GM12878 (cell line): ENCODE measurements around the gene GPC6. TPM values are rescaled to one million over a fixed set of nuclear protein-coding genes. Genes with fewer than 3 reads are reported as not detected.

Source experiments
- ATAC-seq: fragments of 200-7000 bp; cut with Tn5 transposase; 3 replicates; pipeline ENCODE4 v1.9.1; 2020; ENCODE audit warnings: mild to moderate bottlenecking, moderate library complexity
- BruUV-seq: library from RNA; stranded (reverse); fragments of 400-500 nt; replicated peaks from 2 replicates; lab custom pipeline; 2021; lab: Mats Ljungman, UMichigan
- CTCF ChIA-PET: fragments of 300-600 bp; sonication (Branson Sonifier 250); formaldehyde crosslinking; extraction: SDS; loops from one replicate; lab custom pipeline; 2021; ENCODE audit warnings: inconsistent platforms; lab: Yijun Ruan, JAX
- POLR2A ChIA-PET: fragments of 350-600 bp; formaldehyde crosslinking; extraction: SDS; loops from one replicate; lab custom pipeline; 2021; ENCODE audit warnings: inconsistent platforms; lab: Charles Lee
- RAD21 ChIA-PET: fragments of 300-600 bp; sonication (Branson Sonifier 250); formaldehyde crosslinking; loops from one replicate; lab custom pipeline; 2023; ENCODE audit warnings: antibody characterized with exemption; ENCODE audit not compliant: unreplicated experiment; lab: Charles Lee
- SMC1A ChIA-PET: fragments of 300-600 bp; sonication (Branson Sonifier 250); formaldehyde crosslinking; loops from one replicate; lab custom pipeline; 2023; ENCODE audit not compliant: unreplicated experiment, uncharacterized antibody; lab: Charles Lee
- DNase-seq: peaks from one replicate; pipeline ENCODE4 v3.0.0-alpha.2; 2011; ENCODE audit warnings: low read depth, low spot score
- FAIRE-seq: peaks from 3 replicates; lab custom pipeline; 2011; peaks lifted over from hg19 to GRCh38; lab: Jason Lieb, UNC
- H2AFZ ChIP-seq: 2 replicates; pipeline ENCODE4 v1.6.0; 2011; ENCODE audit warnings: low read depth, low read length, control low read depth; ENCODE audit not compliant: control insufficient read depth
- H3K27ac ChIP-seq: 2 replicates; pipeline ENCODE4 v1.5.1; 2011; ENCODE audit warnings: control low read depth; ENCODE audit not compliant: control insufficient read depth, insufficient read depth
- H3K27me3 ChIP-seq, 2 experiments: replicated peaks in 1 of 2; 2 replicates each; pipeline versions ENCODE4 v1.6.0 to v1.6.1; 2011; ENCODE audit warnings: low read length in 1 of 2; ENCODE audit not compliant: control insufficient read depth in 2 of 2, insufficient read depth in 2 of 2
- H3K36me3 ChIP-seq, 2 experiments: 2 replicates each; pipeline ENCODE4 v1.5.1; 2011; ENCODE audit warnings: low read length in 1 of 2; ENCODE audit not compliant: control insufficient read depth in 2 of 2, insufficient read depth in 2 of 2
- H3K4me1 ChIP-seq: 2 replicates; pipeline ENCODE4 v1.6.1; 2011; ENCODE audit warnings: mild to moderate bottlenecking, low read length, moderate library complexity, mixed read lengths; ENCODE audit not compliant: control insufficient read depth, insufficient read depth
- H3K4me2 ChIP-seq: 2 replicates; pipeline ENCODE4 v1.6.0; 2011; ENCODE audit warnings: control low read depth; ENCODE audit not compliant: control insufficient read depth, insufficient read depth
- H3K4me3 ChIP-seq: fragments of 200-600 bp; sonication (generic); 2 replicates; pipeline ENCODE4 v1.5.1; 2016
- H3K79me2 ChIP-seq: 2 replicates; pipeline ENCODE4 v1.6.0; 2011; ENCODE audit warnings: low read length; ENCODE audit not compliant: control insufficient read depth, insufficient read depth
- H3K9ac ChIP-seq: 2 replicates; pipeline ENCODE4 v1.8.0; 2011; ENCODE audit warnings: low read length, control low read depth, mixed read lengths; ENCODE audit not compliant: control insufficient read depth, insufficient read depth
- H3K9me3 ChIP-seq: replicated peaks from 3 replicates; pipeline ENCODE4 v1.5.1; 2011; ENCODE audit warnings: mild to moderate bottlenecking, low read length; ENCODE audit not compliant: control insufficient read depth, insufficient read depth
- H4K20me1 ChIP-seq: 2 replicates; pipeline ENCODE4 v1.6.0; 2011; ENCODE audit not compliant: control insufficient read depth, insufficient read depth
- CBX3 ChIP-seq: fragments of 200-600 bp; sonication (generic); IDR thresholded peaks from 2 replicates; pipeline ENCODE4 v1.6.1; 2016; ENCODE audit warnings: low read depth, borderline replicate concordance
- ESRRA ChIP-seq: IDR thresholded peaks from 2 replicates; pipeline ENCODE4 v1.6.1; 2012; ENCODE audit warnings: mild to moderate bottlenecking, low read length, improper control_type of control experiment
- HDAC2 ChIP-seq: fragments of 200-600 bp; sonication (generic); IDR thresholded peaks from 2 replicates; pipeline ENCODE4 v1.6.1; 2017
- MTA2 ChIP-seq: fragments of 450-650 bp; IDR thresholded peaks from 2 replicates; pipeline ENCODE4 v1.6.1; 2016; ENCODE audit warnings: low read depth, mild to moderate bottlenecking, moderate library complexity
- PAX5 ChIP-seq: IDR thresholded peaks from 2 replicates; pipeline ENCODE4 v1.6.1; 2011; ENCODE audit warnings: low read depth, low read length, borderline replicate concordance
- PAX8 ChIP-seq: fragments of 450-650 bp; IDR thresholded peaks from 2 replicates; pipeline ENCODE4 v1.6.1; 2017; ENCODE audit warnings: mild to moderate bottlenecking, moderate library complexity
- POLR2A ChIP-seq: IDR thresholded peaks from 2 replicates; pipeline ENCODE4 v1.6.1; 2011; ENCODE audit warnings: low read depth, mild to moderate bottlenecking, low read length
- POLR2AphosphoS2 ChIP-seq: IDR thresholded peaks from 2 replicates; pipeline ENCODE4 v1.6.1; 2011; ENCODE audit warnings: low read depth, mild to moderate bottlenecking, low read length, improper control_type of control experiment, moderate library complexity
- SRF ChIP-seq, 2 experiments: IDR thresholded peaks; 2 replicates each; pipeline ENCODE4 v1.6.1; 2011; ENCODE audit warnings: low read depth in 2 of 2, low read length in 2 of 2, mild to moderate bottlenecking in 1 of 2, moderate library complexity in 1 of 2
- STAT1 ChIP-seq: fragments of 450-650 bp; conservative IDR thresholded peaks from 2 replicates; pipeline ENCODE4 v1.6.1; 2014; ENCODE audit warnings: antibody characterized with exemption, mild to moderate bottlenecking
- SUZ12 ChIP-seq: fragments of 200-600 bp; sonication (generic); IDR thresholded peaks from one replicate; pipeline ENCODE4 v1.6.1; 2018; ENCODE audit warnings: antibody characterized with exemption, mild to moderate bottlenecking; ENCODE audit not compliant: unreplicated experiment
- TCF3 ChIP-seq: IDR thresholded peaks from 2 replicates; pipeline ENCODE4 v1.6.1; 2012; ENCODE audit warnings: low read depth, mild to moderate bottlenecking, low read length, borderline replicate concordance; ENCODE audit not compliant: insufficient read depth
- WGBS: methylation state at CpG from one replicate; pipeline ENCODE4 v1.1.6; 2016; ENCODE audit warnings: low lambda C conversion rate; ENCODE audit not compliant: insufficient replicate concordance, insufficient coverage; ENCODE audit errors: missing lambda C conversion rate; 5-methylcytosine and 5-hydroxymethylcytosine counted together
- in situ Hi-C: fragments of 300-500 bp; cut with MboI; formaldehyde crosslinking; loops from 9 replicates; pipeline ENCODE4 v1.14.3; 2018; ENCODE audit warnings: mixed read lengths
- intact Hi-C: fragments of 100-400 bp; cut with micrococcal nuclease; formaldehyde crosslinking; loops from one replicate; pipeline ENCODE4 v1.14.2; 2022; ENCODE audit not compliant: unreplicated experiment
- polyA plus RNA-seq, 11 experiments: library from polyadenylated mRNA; depleted of rRNA in 4 of 11; unstranded in 6 of 11; stranded (reverse) in 5 of 11; fragments of >200 nt; fragmentation: Nextera tagmentation in 4 of 11; fragmentation: Illumina TruSeq in 1 of 11; extraction: Ambion mirVana in 4 of 11; extraction: Trizol in 1 of 11; gene quantifications; 1 replicate in 1 of 11; 2 replicates in 10 of 11; pipeline versions ENCODE4 v1.2.1 to v1.2.3, GENCODE V29; 2011 to 2016; ENCODE audit warnings: inconsistent platforms in 2 of 11, missing spikeins in 2 of 11, low read depth in 1 of 11
- total RNA-seq, 4 experiments: library from RNA; depleted of rRNA in 3 of 4; stranded (reverse); fragments of >200 nt in 3 of 4; fragmentation: Illumina TruSeq in 1 of 4; extraction: Trizol in 1 of 4; gene quantifications; 2 replicates each; pipeline versions ENCODE4 v1.2.1 to v1.2.3, GENCODE V29; 2013 to 2021
- TF ChIP-seq, protein P1 (sequence below): IDR thresholded peaks from 2 replicates; pipeline ENCODE4 v1.6.1; 2012; ENCODE audit warnings: low read length, inconsistent platforms
- TF ChIP-seq, protein P2 (sequence below): fragments of 450-650 bp; IDR thresholded peaks from 2 replicates; pipeline ENCODE4 v1.6.1; 2017; ENCODE audit warnings: borderline replicate concordance

GPC6 gene
- total and polyA plus RNA-seq, 10 of the 15 experiments (the other 5 are each of a cell fraction or from before 2014, with no cell fraction given): 0.03 to 0.04 (median 0.03) TPM; not detected in 7

DNA sequence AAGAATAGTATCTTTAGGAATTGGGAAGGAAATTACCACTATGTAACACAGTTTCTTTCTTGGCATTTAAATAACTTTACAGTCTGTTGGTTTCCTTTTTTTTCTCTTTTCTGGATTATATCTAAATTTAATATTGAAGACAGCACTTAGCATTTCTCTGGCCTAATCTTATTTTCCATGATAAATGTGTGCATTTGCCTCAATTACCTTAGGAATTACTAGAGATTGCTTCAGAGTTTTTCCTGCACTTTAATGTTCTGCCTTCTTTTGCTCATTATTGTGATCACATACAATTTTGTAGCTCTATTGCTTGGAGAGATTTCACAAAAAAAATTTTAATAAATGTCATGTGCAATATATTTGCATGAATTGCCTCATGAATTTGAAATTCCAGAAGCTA, 1227.7 kb downstream of the GPC6 start (continued):
- TF ChIP-seq STAT1: no peak

DNA sequence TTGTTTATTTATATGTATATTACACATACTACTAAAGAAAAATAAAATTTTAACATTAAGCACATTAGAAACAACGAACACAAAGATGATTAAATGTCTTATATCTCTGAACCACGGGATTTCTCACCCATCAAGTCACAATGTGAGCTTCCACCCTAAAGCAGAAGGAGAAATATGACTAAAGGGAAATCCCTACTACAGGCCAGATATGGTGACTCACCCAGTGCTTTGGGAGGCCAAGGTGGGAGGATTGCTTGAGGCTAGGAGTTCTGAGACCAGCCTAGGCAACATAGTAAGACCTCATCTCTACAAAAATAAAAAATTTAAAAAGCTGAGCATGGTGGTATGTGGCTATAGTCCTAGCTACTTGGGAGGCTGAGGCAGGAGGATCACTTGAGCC, 1228.3 kb downstream of the GPC6 start:
- no peak for ATAC-seq
- SMC1A ChIA-PET: no interaction called here

More for the DNA sequence above, 1228.3 kb downstream of the GPC6 start:
- H3K9me3 ChIP-seq: no peaks in the 10 kb centered on the region
- TF ChIP-seq SUZ12 (no peak), POLR2AphosphoS2 (no peak), MTA2 (no peak), POLR2A (no peak), SRF (IDR thresholded peaks at IDR 0.05; ENCODE audit: low read depth in 2 of 2, low read length in 2 of 2) (no peak), TCF3 (no peak), ESRRA (no peak), HDAC2 (no peak), PAX5 (no peak), CBX3 (no peak), PAX8 (no peak)
- TF ChIP-seq, protein P1, sequence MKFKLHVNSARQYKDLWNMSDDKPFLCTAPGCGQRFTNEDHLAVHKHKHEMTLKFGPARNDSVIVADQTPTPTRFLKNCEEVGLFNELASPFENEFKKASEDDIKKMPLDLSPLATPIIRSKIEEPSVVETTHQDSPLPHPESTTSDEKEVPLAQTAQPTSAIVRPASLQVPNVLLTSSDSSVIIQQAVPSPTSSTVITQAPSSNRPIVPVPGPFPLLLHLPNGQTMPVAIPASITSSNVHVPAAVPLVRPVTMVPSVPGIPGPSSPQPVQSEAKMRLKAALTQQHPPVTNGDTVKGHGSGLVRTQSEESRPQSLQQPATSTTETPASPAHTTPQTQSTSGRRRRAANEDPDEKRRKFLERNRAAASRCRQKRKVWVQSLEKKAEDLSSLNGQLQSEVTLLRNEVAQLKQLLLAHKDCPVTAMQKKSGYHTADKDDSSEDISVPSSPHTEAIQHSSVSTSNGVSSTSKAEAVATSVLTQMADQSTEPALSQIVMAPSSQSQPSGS: no peak
- TF ChIP-seq, protein P2, sequence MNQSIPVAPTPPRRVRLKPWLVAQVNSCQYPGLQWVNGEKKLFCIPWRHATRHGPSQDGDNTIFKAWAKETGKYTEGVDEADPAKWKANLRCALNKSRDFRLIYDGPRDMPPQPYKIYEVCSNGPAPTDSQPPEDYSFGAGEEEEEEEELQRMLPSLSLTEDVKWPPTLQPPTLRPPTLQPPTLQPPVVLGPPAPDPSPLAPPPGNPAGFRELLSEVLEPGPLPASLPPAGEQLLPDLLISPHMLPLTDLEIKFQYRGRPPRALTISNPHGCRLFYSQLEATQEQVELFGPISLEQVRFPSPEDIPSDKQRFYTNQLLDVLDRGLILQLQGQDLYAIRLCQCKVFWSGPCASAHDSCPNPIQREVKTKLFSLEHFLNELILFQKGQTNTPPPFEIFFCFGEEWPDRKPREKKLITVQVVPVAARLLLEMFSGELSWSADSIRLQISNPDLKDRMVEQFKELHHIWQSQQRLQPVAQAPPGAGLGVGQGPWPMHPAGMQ: no peak
- POLR2A ChIA-PET: interaction anchor here (0.5 kb wide), 1 partner anchor 21 kb away, joined by 3 read pairs; no protein-coding TSS in a partner anchor
- CTCF ChIA-PET: no interaction called here
- H3K4me2 ChIP-seq: no peak overlapping the region
- no peak overlapping the region for H3K9ac ChIP-seq
- no peaks in the 10 kb centered on the region for H3K79me2 ChIP-seq
- no peaks in the 10 kb centered on the region for H3K4me1 ChIP-seq
- intact Hi-C loops (no loop called here), in situ Hi-C loops (no loop called here)
- DNase-seq (no peak), FAIRE-seq (no peak)
- no peak overlapping the region for H3K4me3 ChIP-seq
- no TSS peak for BruUV-seq
- H2AFZ ChIP-seq: no peak overlapping the region
- H3K27me3 ChIP-seq: no peaks in the 10 kb centered on the region; a peak in 1 of 4 replicates
- WGBS: 0% methylated on average over 2 of the region's 2 CpGs
- RAD21 ChIA-PET: no interaction called here
- H3K36me3 ChIP-seq: no peaks in the 10 kb centered on the region
- no peak overlapping the region for H3K27ac ChIP-seq
- no peaks in the 10 kb centered on the region for H4K20me1 ChIP-seq
